Upper lobe of right lung (tissue), 1 donor: ENCODE results near the gene SLC25A6. TPM values are rescaled to one million over a fixed set of nuclear protein-coding genes. Genes with fewer than 3 reads are reported as not detected.
A peak's percentile ranks its signal among the peaks of the same experiment; 100 is the strongest.

ENCODE experiments used
- ATAC-seq: fragments of 200-7000 bp; cut with Tn5 transposase; one replicate; pipeline ENCODE4 v1.9.1; 2020; ENCODE audit warnings: mild to moderate bottlenecking, moderate library complexity
- DNase-seq: peaks from one replicate; pipeline ENCODE4 v3.0.0-alpha.2; 2020
- H3K27ac ChIP-seq: fragments of 200-600 bp; one replicate; pipeline ENCODE4 v1.8.0; 2022
- H3K27me3 ChIP-seq: fragments of 200-600 bp; one replicate; pipeline ENCODE4 v1.8.0; 2022; ENCODE audit warnings: mild to moderate bottlenecking
- H3K36me3 ChIP-seq: fragments of 200-600 bp; one replicate; pipeline ENCODE4 v1.8.0; 2022
- H3K4me1 ChIP-seq: fragments of 200-600 bp; one replicate; pipeline ENCODE4 v1.8.0; 2022
- H3K4me3 ChIP-seq: fragments of 200-600 bp; one replicate; pipeline ENCODE4 v1.8.0; 2022; ENCODE audit warnings: mild to moderate bottlenecking
- H3K9me3 ChIP-seq: fragments of 200-600 bp; one replicate; pipeline ENCODE4 v1.8.0; 2022
- CTCF ChIP-seq: fragments of 200-600 bp; IDR thresholded peaks from one replicate; pipeline ENCODE4 v1.8.0; 2022; ENCODE audit warnings: antibody characterized with exemption
- intact Hi-C: fragments of 100-400 bp; cut with DNase I; formaldehyde crosslinking; loops from one replicate; pipeline ENCODE4 v1.11.0; 2022
- total RNA-seq: library from RNA; stranded (reverse); fragmentation: NEBNext Ultra II Directional; extraction: Animal tissue kit (Norgen Biotek cat#: 25700); gene quantifications from one replicate; pipeline ENCODE4 v1.2.1, GENCODE V29; 2021
- donor health status: DM: no; HTN: yes; CAD: no; lungs with severe emphysema.

Gene SLC25A6
- total RNA-seq, 1 donor from 2014 or later = 337 TPM

- Histone ChIP-seq H3K27ac (no peak overlapping the region), H3K4me1 (no peaks in the 10 kb centered on the region), H3K4me3 (no peak overlapping the region), H3K9me3 (no peaks in the 10 kb centered on the region), H3K27me3 (no peaks in the 10 kb centered on the region), H3K36me3 (peaks cover 36% of the 10 kb centered on the region)
- no peak for TF ChIP-seq CTCF
- DNase-seq (peak; percentile 52), ATAC-seq (no peak)
- intact Hi-C loops = no loop called here
Measured at GRCh38 chrX:1417921-1418771, 26.2 kb upstream of the SLC25A6 start.

- no peak overlapping the region for H3K27ac ChIP-seq
- intact Hi-C loops = no loop called here
- DNase-seq (peak; percentile 22), ATAC-seq (no peak)
- H3K27me3 ChIP-seq = no peaks in the 10 kb centered on the region
- no peak for TF ChIP-seq CTCF
- H3K4me3 ChIP-seq = no peak overlapping the region
- H3K4me1 ChIP-seq = no peaks in the 10 kb centered on the region
- H3K9me3 ChIP-seq = no peaks in the 10 kb centered on the region
- H3K36me3 ChIP-seq = peaks cover 39% of the 10 kb centered on the region
Measured at GRCh38 chrX:1416965-1417760, 25.2 kb upstream of the SLC25A6 start.

- Histone ChIP-seq H3K27ac (no peak overlapping the region), H3K4me1 (no peaks in the 10 kb centered on the region), H3K4me3 (no peak overlapping the region), H3K9me3 (no peaks in the 10 kb centered on the region), H3K27me3 (no peaks in the 10 kb centered on the region), H3K36me3 (peaks cover 43% of the 10 kb centered on the region)
- DNase-seq (peak; percentile 11), ATAC-seq (no peak)
- TF ChIP-seq CTCF = no peak
- intact Hi-C loops = no loop called here
Measured at GRCh38 chrX:1416327-1416784, 24.4 kb upstream of the SLC25A6 start.

- peak; percentile 37 for DNase-seq
- Histone ChIP-seq H3K27me3 (no peaks in the 10 kb centered on the region), H3K4me1 (no peaks in the 10 kb centered on the region), H3K27ac (no peak overlapping the region), H3K36me3 (peaks cover 36% of the 10 kb centered on the region), H3K4me3 (no peak overlapping the region), H3K9me3 (no peaks in the 10 kb centered on the region)
- intact Hi-C loops = no loop called here
- TF ChIP-seq CTCF = no peak
- no peak for ATAC-seq
Measured at GRCh38 chrX:1412551-1413161, 20.7 kb upstream of the SLC25A6 start.

GRCh38 chrX:1411326-1411725 is 19.4 kb upstream of the SLC25A6 start:
- peak; percentile 40 for DNase-seq
- peaks cover 49% of the 10 kb centered on the region for H3K36me3 ChIP-seq
- H3K27ac ChIP-seq = no peak overlapping the region
- ATAC-seq = peak; percentile 26
- no peaks in the 10 kb centered on the region for H3K4me1 ChIP-seq
- H3K27me3 ChIP-seq = no peaks in the 10 kb centered on the region
- intact Hi-C loops = no loop called here
- H3K4me3 ChIP-seq = no peak overlapping the region
- no peaks in the 10 kb centered on the region for H3K9me3 ChIP-seq
- TF ChIP-seq CTCF = no peak
